OCI-LY7 (cell line): ENCODE measurements around the gene KIF17. TPM values are rescaled to one million over a fixed set of nuclear protein-coding genes. Genes with fewer than 3 reads are reported as not detected.

Experiments
- BruUV-seq: library from RNA; stranded (reverse); fragments of 400-500 nt; replicated peaks from 2 replicates; lab custom pipeline; 2021; lab: Mats Ljungman, UMichigan
- CTCF ChIA-PET: fragments of 300-600 bp; sonication (Branson Sonifier 250); formaldehyde crosslinking; loops from one replicate; lab custom pipeline; 2022; ENCODE audit warnings: antibody characterized with exemption; ENCODE audit not compliant: unreplicated experiment; lab: Charles Lee
- POLR2A ChIA-PET: fragments of 300-600 bp; sonication (Branson Sonifier 250); formaldehyde crosslinking; loops from one replicate; lab custom pipeline; 2022; ENCODE audit warnings: antibody characterized with exemption; lab: Charles Lee
- DNase-seq: peaks from one replicate; pipeline ENCODE4 v3.0.0-alpha.2; 2015; ENCODE audit warnings: low spot score
- H2AFZ ChIP-seq: fragments of 200-600 bp; sonication (generic), shearing (Covaris generic); 2 replicates; pipeline ENCODE4 v1.6.1; 2014; ENCODE audit warnings: mild to moderate bottlenecking, antibody characterized with exemption, low read length, moderate library complexity
- H3K27ac ChIP-seq: fragments of 200-600 bp; sonication (generic); 2 replicates; pipeline ENCODE4 v1.5.1; 2014; ENCODE audit warnings: mixed run types, low read depth, mild to moderate bottlenecking, moderate library complexity, low read length, inconsistent platforms; ENCODE audit not compliant: poor library complexity, severe bottlenecking
- H3K36me3 ChIP-seq: fragments of 200-600 bp; sonication (generic); 2 replicates; pipeline ENCODE4 v1.6.1; 2014; ENCODE audit warnings: mild to moderate bottlenecking, antibody characterized with exemption, low read length, moderate library complexity, mixed read lengths; ENCODE audit not compliant: insufficient read depth
- H3K4me1 ChIP-seq: fragments of 200-600 bp; sonication (generic); 2 replicates; pipeline ENCODE4 v1.5.1; 2014; ENCODE audit warnings: mild to moderate bottlenecking, low read length; ENCODE audit not compliant: insufficient read depth, poor library complexity, severe bottlenecking
- H3K4me2 ChIP-seq: fragments of 200-600 bp; sonication (generic); 2 replicates; pipeline ENCODE4 v1.6.1; 2014; ENCODE audit warnings: mild to moderate bottlenecking, low read length
- H3K4me3 ChIP-seq: fragments of 200-600 bp; sonication (generic); 2 replicates; pipeline ENCODE4 v1.5.1; 2014; ENCODE audit warnings: mild to moderate bottlenecking, low read depth, low read length; ENCODE audit not compliant: poor library complexity, severe bottlenecking
- H3K79me2 ChIP-seq: fragments of 200-600 bp; sonication (generic); 2 replicates; pipeline ENCODE4 v1.6.1; 2016; ENCODE audit warnings: low read depth, mild to moderate bottlenecking, low read length, moderate library complexity, mixed read lengths; ENCODE audit not compliant: insufficient read depth
- H3K9me2 ChIP-seq: fragments of 200-600 bp; sonication (generic); 2 replicates; pipeline ENCODE4 v1.6.1; 2016; ENCODE audit warnings: mild to moderate bottlenecking, low read length, mixed read lengths; ENCODE audit not compliant: insufficient read depth
- H3K9me3 ChIP-seq: fragments of 200-600 bp; sonication (generic); 2 replicates; pipeline ENCODE4 v1.6.1; 2014; ENCODE audit warnings: mild to moderate bottlenecking, mixed run types, low read length, mixed read lengths
- H4K20me1 ChIP-seq: fragments of 200-600 bp; sonication (generic); 2 replicates; pipeline ENCODE4 v1.6.1; 2014; ENCODE audit warnings: mild to moderate bottlenecking, antibody characterized with exemption, low read length, moderate library complexity, mixed read lengths; ENCODE audit not compliant: insufficient read depth
- CTCF ChIP-seq: fragments of 200-600 bp; sonication (generic); conservative IDR thresholded peaks from 2 replicates; pipeline ENCODE4 v1.5.1; 2014; ENCODE audit warnings: mild to moderate bottlenecking, antibody characterized with exemption, low read length, moderate library complexity, mixed read lengths
- EZH2phosphoT487 ChIP-seq: fragments of 200-600 bp; sonication (generic); IDR thresholded peaks from 2 replicates; pipeline ENCODE4 v1.6.1; 2018; ENCODE audit warnings: low read depth, borderline replicate concordance, mild to moderate bottlenecking, mixed run types, antibody characterized with exemption, low read length, moderate library complexity, mixed read lengths
- intact Hi-C: fragments of 100-400 bp; cut with micrococcal nuclease; formaldehyde crosslinking; loops from one replicate; pipeline ENCODE4 v1.10.0; 2022; ENCODE audit not compliant: unreplicated experiment
- total RNA-seq, 2 experiments: library from RNA; depleted of rRNA in 1 of 2; stranded (reverse); fragments of >200 nt in 1 of 2; shearing (Covaris generic) in 1 of 2; gene quantifications; 2 replicates each; pipeline ENCODE4 v1.2.3, GENCODE V29; 2014 to 2022

The KIF17 gene
- total RNA-seq, 2 experiments from 2014 or later: 1.1 TPM; not detected in 1

- no peaks in the 10 kb centered on the region for H4K20me1 ChIP-seq
- intact Hi-C loops: no loop called here
- no peaks in the 10 kb centered on the region for H3K36me3 ChIP-seq
- POLR2A ChIA-PET: no interaction called here
- CTCF ChIA-PET: no interaction called here
- no peak for DNase-seq
- no peak overlapping the region for H3K4me2 ChIP-seq
- H3K9me2 ChIP-seq: no peaks in the 10 kb centered on the region
- H3K27ac ChIP-seq: no peak overlapping the region
- no peak for TF ChIP-seq CTCF
- TF ChIP-seq EZH2phosphoT487: no peak
- no peaks in the 10 kb centered on the region for H3K79me2 ChIP-seq
- H3K4me1 ChIP-seq: peaks cover under 1% of the 10 kb centered on the region
- H3K4me3 ChIP-seq: no peak overlapping the region
- no peaks in the 10 kb centered on the region for H3K9me3 ChIP-seq
- H2AFZ ChIP-seq: no peak overlapping the region
- BruUV-seq: no TSS peak
Observed at GRCh38 chr1:20726932-20727745, 9.3 kb upstream of the KIF17 start.

GRCh38 chr1:20726118-20726911 is 8.5 kb upstream of the KIF17 start:
- no peak for DNase-seq
- no peak overlapping the region for H3K4me3 ChIP-seq
- BruUV-seq: no TSS peak
- no peak overlapping the region for H2AFZ ChIP-seq
- H3K79me2 ChIP-seq: no peaks in the 10 kb centered on the region
- no peak overlapping the region for H3K27ac ChIP-seq
- intact Hi-C loops: no loop called here
- no peaks in the 10 kb centered on the region for H3K4me1 ChIP-seq
- H3K36me3 ChIP-seq: no peaks in the 10 kb centered on the region
- ChIA-PET CTCF (no interaction called here), POLR2A (no interaction called here)
- H4K20me1 ChIP-seq: no peaks in the 10 kb centered on the region
- H3K4me2 ChIP-seq: no peak overlapping the region
- H3K9me2 ChIP-seq: no peaks in the 10 kb centered on the region
- H3K9me3 ChIP-seq: no peaks in the 10 kb centered on the region
- TF ChIP-seq CTCF (no peak), EZH2phosphoT487 (no peak)
